H1 (cell line): ENCODE results near the gene SCN4A. TPM values are rescaled to one million over a fixed set of nuclear protein-coding genes. Genes with fewer than 3 reads are reported as not detected.

Experiments
- CHD7 ChIP-seq: fragments of 300-600 bp; sonication (generic); IDR thresholded peaks from 2 replicates; pipeline ENCODE4 v1.7.1; 2012; ENCODE audit warnings: low read length, moderate library complexity, mild to moderate bottlenecking, inconsistent platforms; ENCODE audit not compliant: insufficient replicate concordance
- HDAC6 ChIP-seq: IDR thresholded peaks from one replicate; pipeline ENCODE4 v1.7.1; 2012; ENCODE audit warnings: low read depth, mild to moderate bottlenecking, inconsistent platforms, low read length, moderate library complexity
- KDM1A ChIP-seq: fragments of 200-600, 300-600 bp; sonication (generic); IDR thresholded peaks from 2 replicates; pipeline ENCODE4 v1.7.1; 2016; ENCODE audit warnings: mild to moderate bottlenecking, low read length, borderline replicate concordance
- KDM4A ChIP-seq: IDR thresholded peaks from one replicate; pipeline ENCODE4 v1.7.1; 2012; ENCODE audit warnings: low read depth, mild to moderate bottlenecking, moderate library complexity, low read length, inconsistent platforms; ENCODE audit not compliant: severe bottlenecking
- MAX ChIP-seq: IDR thresholded peaks from 2 replicates; pipeline ENCODE4 v1.6.1; 2012; ENCODE audit warnings: inconsistent platforms
- SP1 ChIP-seq: IDR thresholded peaks from 2 replicates; pipeline ENCODE4 v1.6.1; 2011; ENCODE audit warnings: low read depth, low read length
- SP4 ChIP-seq: IDR thresholded peaks from 2 replicates; pipeline ENCODE4 v1.6.1; 2012; ENCODE audit warnings: low read length, inconsistent platforms
- SUZ12 ChIP-seq: fragments of 200-600 bp; sonication (generic); IDR thresholded peaks from 2 replicates; pipeline ENCODE4 v1.6.1; 2012; ENCODE audit warnings: mild to moderate bottlenecking, inconsistent platforms, low read length, moderate library complexity, mixed read lengths
- TEAD4 ChIP-seq: IDR thresholded peaks from 2 replicates; pipeline ENCODE4 v1.6.1; 2012; ENCODE audit warnings: low read depth, low read length, inconsistent platforms, mixed read lengths
- polyA plus RNA-seq, 7 experiments: library from polyadenylated mRNA; depleted of rRNA in 3 of 7; stranded (reverse) in 5 of 7; unstranded in 2 of 7; fragments of >200 nt in 5 of 7; fragments of 200-250 nt in 2 of 7; gene quantifications; 1 replicate in 5 of 7; 2 replicates in 1 of 7; 4 replicates in 1 of 7; pipeline versions ENCODE4 v1.2.1 to v1.2.3, GENCODE V29; 2011 to 2013; ENCODE audit warnings: missing spikeins in 2 of 7, mixed read lengths in 2 of 7
- total RNA-seq: library from RNA; stranded (reverse); fragmentation: NEBNext Ultra II Directional; extraction: Animal tissue kit (Norgen Biotek cat#: 25700); gene quantifications from 2 replicates; pipeline ENCODE4 v1.2.1, GENCODE V29; 2021

SCN4A gene
- total and polyA plus RNA-seq, 2 of the 8 experiments (the other 6 are each of a cell fraction or from before 2014, with no cell fraction given) = 5.0 to 8.5 TPM

- TF ChIP-seq HDAC6 (no peak), KDM4A (peak; percentile 47), SP1 (0 out of 2 replicates have a peak, but pooled peaks have one; percentile 43), MAX (peak; percentile 28; the same call in 1 of the 2 replicates), SUZ12 (no peak), KDM1A (no peak), SP4 (peak; percentile 72), TEAD4 (no peak), CHD7 (no peak)
- TF ChIP-seq, all 59 proteins: peak for 18
These were observed 11.1 kb downstream of the SCN4A start (continued) for GRCh38 chr17:63961355-63962212.
